CD4-positive, alpha-beta memory T cell (primary cell): ENCODE data around the gene DISP2. TPM values are rescaled to one million over a fixed set of nuclear protein-coding genes. Genes with fewer than 3 reads are reported as not detected.

Experiments used
- CTCF ChIA-PET: fragments of 350-600 bp; sonication (Branson Sonifier 250); formaldehyde crosslinking; loops from one replicate; lab custom pipeline; 2021; ENCODE audit warnings: inconsistent platforms; ENCODE audit not compliant: partially characterized antibody; lab: Charles Lee
- POLR2A ChIA-PET: fragments of 350-600 bp; sonication (Branson Sonifier 250); formaldehyde crosslinking; loops from one replicate; lab custom pipeline; 2021; ENCODE audit not compliant: partially characterized antibody; lab: Charles Lee
- DNase-seq, 5 donors: peaks; one replicate each; pipeline versions ENCODE4 v3.0.0 to v3.0.0-alpha.2; 2020 to 2022; ENCODE audit warnings: mixed read lengths in 1 of 5
- H3K27ac ChIP-seq: one replicate; pipeline ENCODE4 v1.7.0; 2013; ENCODE audit warnings: low read depth, low read length
- H3K27me3 ChIP-seq: 2 replicates; pipeline ENCODE4 v1.7.0; 2013; ENCODE audit warnings: mild to moderate bottlenecking, low read length, moderate library complexity; ENCODE audit not compliant: insufficient read depth
- H3K36me3 ChIP-seq: 2 replicates; pipeline ENCODE4 v1.7.0; 2013; ENCODE audit warnings: mild to moderate bottlenecking, low read length, moderate library complexity; ENCODE audit not compliant: insufficient read depth
- H3K4me1 ChIP-seq: 2 replicates; pipeline ENCODE4 v1.7.0; 2013; ENCODE audit warnings: mild to moderate bottlenecking, low read length, moderate library complexity; ENCODE audit not compliant: insufficient read depth
- H3K4me3 ChIP-seq, 2 donors: one replicate each; pipeline ENCODE4 v1.7.0; 2013; ENCODE audit warnings: low read length in 2 of 2, mild to moderate bottlenecking in 1 of 2
- H3K9me3 ChIP-seq, 2 donors: one replicate each; pipeline ENCODE4 v1.7.0; 2013; ENCODE audit warnings: low read length in 2 of 2, control low read depth in 1 of 2; ENCODE audit not compliant: control insufficient read depth in 1 of 2
- H3K27ac Mint-ChIP-seq, 7 donors: one replicate each; pipeline ENCODE4 v1.8.0; 2020 to 2021; ENCODE audit warnings: mixed read lengths in 7 of 7, mild to moderate bottlenecking in 6 of 7, inconsistent platforms in 3 of 7, moderate library complexity in 3 of 7
- H3K27me3 Mint-ChIP-seq, 2 donors: one replicate each; pipeline ENCODE4 v1.8.0; 2020 to 2021; ENCODE audit warnings: mixed read lengths in 2 of 2
- H3K36me3 Mint-ChIP-seq, 2 donors: one replicate each; pipeline ENCODE4 v1.8.0; 2020 to 2021; ENCODE audit warnings: mixed read lengths in 2 of 2, inconsistent platforms in 1 of 2, mild to moderate bottlenecking in 1 of 2
- H3K4me1 Mint-ChIP-seq, 4 donors: one replicate each; pipeline ENCODE4 v1.8.0; 2020 to 2021; ENCODE audit warnings: mixed read lengths in 4 of 4, mild to moderate bottlenecking in 1 of 4
- H3K4me3 Mint-ChIP-seq, 8 donors: one replicate each; pipeline ENCODE4 v1.8.0; 2020 to 2021; ENCODE audit warnings: mixed read lengths in 8 of 8, mild to moderate bottlenecking in 7 of 8, moderate library complexity in 6 of 8, inconsistent platforms in 3 of 8
- H3K9me3 Mint-ChIP-seq, 8 donors: one replicate each; pipeline ENCODE4 v1.8.0; 2020 to 2021; ENCODE audit warnings: mixed read lengths in 8 of 8, mild to moderate bottlenecking in 5 of 8, inconsistent platforms in 3 of 8, moderate library complexity in 1 of 8
- intact Hi-C: fragments of 100-400 bp; cut with micrococcal nuclease; formaldehyde crosslinking; loops from one replicate; pipeline ENCODE4 v1.15.1; 2023
- polyA plus RNA-seq, 2 donors: library from polyadenylated mRNA; unstranded; fragments of 300-500 nt; fragmentation: Illumina TruSeq; gene quantifications; one replicate each; pipeline ENCODE4 v1.2.3, GENCODE V29; 2021
- total RNA-seq, 2 experiments: library from RNA; stranded (reverse); gene quantifications; one replicate each; pipeline ENCODE4 v1.2.3, GENCODE V29; 2021

The DISP2 gene
- total and polyA plus RNA-seq, 4 experiments from 2014 or later, result 0.03 to 0.23 (median 0.05) TPM; not detected in 1

DNA sequence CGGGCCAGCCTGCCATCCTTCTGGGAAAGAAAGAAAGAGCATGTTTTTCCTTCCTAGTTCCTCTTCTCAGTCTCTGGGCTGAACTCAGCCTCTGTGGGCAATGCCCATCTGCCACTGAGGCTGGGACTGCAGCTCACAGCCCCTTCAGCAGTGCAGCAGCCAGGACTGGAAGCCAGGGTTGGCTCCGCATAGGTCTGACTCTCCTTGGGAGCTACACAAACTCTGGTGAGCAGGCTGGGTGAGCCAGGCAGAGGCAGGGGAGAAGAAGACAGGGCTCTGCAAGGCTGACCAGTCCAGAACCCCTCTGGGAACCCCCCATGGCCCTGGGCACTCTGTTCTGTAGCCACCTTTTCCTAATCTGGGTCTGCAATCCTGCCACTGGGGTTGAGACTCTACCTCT is 3.6 kb downstream of the DISP2 start:
- Mint-ChIP-seq H3K4me3 (no peak overlapping the region), H3K27ac (no peak overlapping the region), H3K36me3 (peaks cover 0 to 4% of the 10 kb centered on the region in 2 donors), H3K27me3 (peaks cover 0 to 2% of the 10 kb centered on the region in 2 donors), H3K4me1 (peaks cover 6 to 36% (median 11%) of the 10 kb centered on the region in 4 donors), H3K9me3 (no peaks in the 10 kb centered on the region)
- Histone ChIP-seq H3K27ac (no peak overlapping the region), H3K36me3 (no peaks in the 10 kb centered on the region), H3K4me3 (no peak overlapping the region), H3K4me1 (peaks cover 22% of the 10 kb centered on the region), H3K27me3 (no peaks in the 10 kb centered on the region), H3K9me3 (no peaks in the 10 kb centered on the region)
- CTCF ChIA-PET, result interaction anchor here (0.9 to 1.6 kb wide), 2 partner anchors 22 to 50 kb away, joined by 3 read pairs; no protein-coding TSS in a partner anchor
- POLR2A ChIA-PET, result no interaction called here
- intact Hi-C loops, result no loop called here
- DNase-seq, result no peak

- H3K36me3 Mint-ChIP-seq, result peaks cover 0 to 4% of the 10 kb centered on the region in 2 donors
- Histone ChIP-seq H3K9me3 (no peaks in the 10 kb centered on the region), H3K36me3 (no peaks in the 10 kb centered on the region), H3K4me3 (no peak overlapping the region), H3K27me3 (no peaks in the 10 kb centered on the region), H3K4me1 (peaks cover 30% of the 10 kb centered on the region), H3K27ac (no peak overlapping the region)
- DNase-seq, result no peak
- H3K4me1 Mint-ChIP-seq, result peaks cover 13 to 47% (median 20%) of the 10 kb centered on the region in 4 donors
- peak overlapping the region in 1 of 8 donors; percentile 41 for H3K4me3 Mint-ChIP-seq
- ChIA-PET POLR2A (interaction anchor here (1.0 kb wide), 1 partner anchor 54 kb away, joined by 3 read pairs; no protein-coding TSS in a partner anchor), CTCF (no interaction called here)
- no peak overlapping the region for H3K27ac Mint-ChIP-seq
- H3K9me3 Mint-ChIP-seq, result no peaks in the 10 kb centered on the region
- intact Hi-C loops, result no loop called here
- H3K27me3 Mint-ChIP-seq, result no peaks in the 10 kb centered on the region
Observed at GRCh38 chr15:40363611-40364010, 5.6 kb downstream of the DISP2 start.

GRCh38 chr15:40364251-40364650 is 6.2 kb downstream of the DISP2 start:
- Mint-ChIP-seq H3K27ac (no peak overlapping the region), H3K4me1 (peaks cover 13 to 41% (median 19%) of the 10 kb centered on the region in 4 donors), H3K4me3 (no peak overlapping the region), H3K36me3 (peaks cover 0 to 4% of the 10 kb centered on the region in 2 donors), H3K9me3 (no peaks in the 10 kb centered on the region), H3K27me3 (no peaks in the 10 kb centered on the region)
- ChIA-PET CTCF (interaction anchor here (1.1 kb wide), 1 partner anchor 11 kb away, joined by 3 read pairs; no protein-coding TSS in a partner anchor), POLR2A (interaction anchor here (1.0 kb wide), 1 partner anchor 55 kb away, joined by 3 read pairs; no protein-coding TSS in a partner anchor)
- Histone ChIP-seq H3K4me3 (no peak overlapping the region), H3K27me3 (no peaks in the 10 kb centered on the region), H3K4me1 (peaks cover 24% of the 10 kb centered on the region), H3K9me3 (no peaks in the 10 kb centered on the region), H3K36me3 (no peaks in the 10 kb centered on the region), H3K27ac (no peak overlapping the region)
- intact Hi-C loops, result no loop called here
- no peak for DNase-seq

GRCh38 chr15:40365016-40365415 is 7.0 kb downstream of the DISP2 start:
- POLR2A ChIA-PET, result no interaction called here
- no peak overlapping the region for H3K27ac Mint-ChIP-seq

DNA sequence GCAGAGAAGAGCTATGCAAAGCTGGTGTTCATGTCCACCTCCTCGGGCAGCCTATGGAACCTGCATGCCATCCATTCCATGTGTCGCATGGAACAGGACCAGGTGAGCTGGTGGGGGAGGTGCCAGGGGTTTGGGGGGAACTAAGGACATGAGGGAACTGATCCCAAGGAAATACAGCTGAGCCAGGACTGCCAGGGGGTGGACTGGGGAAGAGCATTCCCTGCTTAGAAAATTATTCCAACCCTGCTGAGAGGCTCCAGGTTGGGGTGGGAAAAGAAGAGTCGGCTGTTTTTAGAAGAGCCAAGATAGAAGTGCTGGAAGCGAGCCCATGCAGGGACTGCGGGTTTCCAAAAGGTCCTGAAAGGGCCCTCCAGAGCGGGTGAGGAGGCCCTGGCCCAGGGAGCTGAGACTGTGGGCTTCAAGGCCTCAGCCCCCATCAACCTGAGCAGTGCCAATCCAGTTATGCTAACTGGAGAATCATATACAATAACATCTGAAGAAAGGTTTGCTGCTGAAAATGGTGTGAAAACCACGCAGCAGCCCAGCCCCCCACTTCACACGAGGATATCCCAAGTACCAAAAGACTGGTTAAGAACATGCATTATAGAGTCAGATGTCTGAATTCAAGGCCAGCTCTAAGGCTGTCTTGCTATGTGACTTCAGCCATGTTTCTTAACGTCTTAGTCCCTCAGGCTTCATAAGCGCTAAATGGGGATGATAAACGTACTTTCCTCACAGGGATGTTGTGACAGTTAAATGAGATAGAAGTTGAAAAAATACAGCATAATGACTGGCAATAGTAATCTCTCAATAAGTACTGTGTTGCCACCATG is 7.8 kb downstream of the DISP2 start:
- Mint-ChIP-seq H3K27me3 (no peaks in the 10 kb centered on the region), H3K9me3 (no peaks in the 10 kb centered on the region), H3K4me1 (peaks cover 13 to 35% (median 19%) of the 10 kb centered on the region in 4 donors), H3K36me3 (peaks cover 0 to 4% of the 10 kb centered on the region in 2 donors), H3K27ac (peak overlapping the region in 2 of 7 donors; percentile 12 to 43), H3K4me3 (peak overlapping the region in 4 of 8 donors; percentile 13 to 66 (median 55))
- no peak overlapping the region for H3K27ac ChIP-seq
- CTCF ChIA-PET, result interaction anchor here (1.0 to 4.3 kb wide), 8 partner anchors 21 to 87 kb away, joined by 3 to 26 read pairs (median 4); no protein-coding TSS in a partner anchor
- H3K4me1 ChIP-seq, result peaks cover 24% of the 10 kb centered on the region
- no peak for DNase-seq
- intact Hi-C loops, result loop anchor here (5.0 kb wide), 2 partner anchors 41 to 201 kb away; partner anchors contain the start of genes CCDC32, IVD and RPUSD2
- H3K4me3 ChIP-seq, result no peak overlapping the region
- POLR2A ChIA-PET, result interaction anchor here (0.9 to 2.7 kb wide), 3 partner anchors 8 to 40 kb away, joined by 3 to 12 read pairs (median 4); partner anchors contain the start of gene IVD
- no peaks in the 10 kb centered on the region for H3K36me3 ChIP-seq
- no peaks in the 10 kb centered on the region for H3K27me3 ChIP-seq
- H3K9me3 ChIP-seq, result no peaks in the 10 kb centered on the region

More at GRCh38 chr15:40365016-40365415, 7.0 kb downstream of the DISP2 start:
- Mint-ChIP-seq H3K4me1 (peaks cover 13 to 35% (median 19%) of the 10 kb centered on the region in 4 donors), H3K4me3 (peak overlapping the region in 1 of 8 donors; percentile 51), H3K9me3 (no peaks in the 10 kb centered on the region), H3K36me3 (peaks cover 0 to 4% of the 10 kb centered on the region in 2 donors), H3K27me3 (no peaks in the 10 kb centered on the region)
- peaks cover 24% of the 10 kb centered on the region for H3K4me1 ChIP-seq
- H3K9me3 ChIP-seq, result no peaks in the 10 kb centered on the region
- CTCF ChIA-PET, result interaction anchor here (1.0 to 4.3 kb wide), 6 partner anchors 10 to 57 kb away, joined by 3 to 26 read pairs (median 4); no protein-coding TSS in a partner anchor
- no peak for DNase-seq
- H3K4me3 ChIP-seq, result no peak overlapping the region
- H3K36me3 ChIP-seq, result no peaks in the 10 kb centered on the region
- H3K27ac ChIP-seq, result no peak overlapping the region
- H3K27me3 ChIP-seq, result no peaks in the 10 kb centered on the region
- intact Hi-C loops, result loop anchor here (5.0 kb wide), 2 partner anchors 42 to 202 kb away; partner anchors contain the start of genes CCDC32, IVD and RPUSD2

- POLR2A ChIA-PET, result interaction anchor here (0.9 to 2.8 kb wide), 10 partner anchors 9 to 74 kb away, joined by 3 to 13 read pairs (median 4); partner anchors contain the start of genes BAHD1, IVD, KNSTRN and PLCB2
- no peaks in the 10 kb centered on the region for H3K9me3 Mint-ChIP-seq
Observed at GRCh38 chr15:40366457-40367370, 8.7 kb downstream of the DISP2 start.

More at GRCh38 chr15:40366457-40367370, 8.7 kb downstream of the DISP2 start:
- Histone ChIP-seq H3K27ac (no peak overlapping the region), H3K4me3 (peak overlapping the region in 1 of 2 donors; percentile 45), H3K27me3 (no peaks in the 10 kb centered on the region), H3K36me3 (no peaks in the 10 kb centered on the region), H3K4me1 (peaks cover 24% of the 10 kb centered on the region), H3K9me3 (no peaks in the 10 kb centered on the region)
- intact Hi-C loops, result loop anchor here (5.0 kb wide), 2 partner anchors 41 to 201 kb away; partner anchors contain the start of genes CCDC32, IVD and RPUSD2
- Mint-ChIP-seq H3K27ac (peak overlapping the region in 4 of 7 donors; percentile 43 to 88 (median 82)), H3K27me3 (no peaks in the 10 kb centered on the region), H3K36me3 (peaks cover 0 to 4% of the 10 kb centered on the region in 2 donors), H3K4me3 (peak overlapping the region; percentile 80 to 88 (median 85)), H3K4me1 (peaks cover 13 to 35% (median 19%) of the 10 kb centered on the region in 4 donors)
- no peak for DNase-seq
- CTCF ChIA-PET, result interaction anchor here (0.7 to 5.7 kb wide), 15 partner anchors 10 to 88 kb away, joined by 3 to 48 read pairs (median 5); partner anchors contain the start of genes CCDC9B, DISP2 and KNSTRN
